Fibroblast of skin of abdomen (primary cell): Measurements from ENCODE around the gene C4A.
"Not testable (repeated sequence)": the region's sequence is repeated elsewhere in the genome, so short reads cannot be mapped to it uniquely, and the experiment has no call there.

Experiments used
- DNase-seq: peaks from one replicate; pipeline ENCODE4 v3.0.0-alpha.2; 2013

C4A gene

GRCh38 chr6:32037136-32037535 is 55.3 kb downstream of the C4A start:
- not testable (repeated sequence) for DNase-seq

- DNase-seq: not testable (repeated sequence)
These were observed 56.0 kb downstream of the C4A start, which contains the start of gene CYP21A2 for GRCh38 chr6:32037598-32038524. Gene CYP21A2, plus strand, starts transcription at chr6:32038415. Its CDS starts 8 bp downstream, at chr6:32038423.

- DNase-seq: not testable (repeated sequence)
These were observed 57.0 kb downstream of the C4A start for GRCh38 chr6:32038878-32039277.

GRCh38 chr6:32039321-32040274 is 57.7 kb downstream of the C4A start:
- not testable (repeated sequence) for DNase-seq

GRCh38 chr6:32040299-32041049 is 58.6 kb downstream of the C4A start:
- DNase-seq: not testable (repeated sequence)

- DNase-seq: not testable (repeated sequence)
These were observed 59.1 kb downstream of the C4A start for GRCh38 chr6:32041050-32041321.

GRCh38 chr6:32041385-32041784 is 59.5 kb downstream of the C4A start:
- not testable (repeated sequence) for DNase-seq

GRCh38 chr6:32042276-32042675 is 60.4 kb downstream of the C4A start:
- not testable (repeated sequence) for DNase-seq

GRCh38 chr6:32043589-32044380 is 61.9 kb downstream of the C4A start:
- DNase-seq: not testable (repeated sequence)

GRCh38 chr6:32044916-32045315 is 63.1 kb downstream of the C4A start:
- not testable (repeated sequence) for DNase-seq

- DNase-seq: no peak
These were observed 64.1 kb downstream of the C4A start for GRCh38 chr6:32045811-32046449.

- DNase-seq: peak; percentile 15
These were observed 64.7 kb downstream of the C4A start for GRCh38 chr6:32046450-32047083.

GRCh38 chr6:32047084-32047478 is 65.2 kb downstream of the C4A start:
- peak; percentile 7 for DNase-seq

GRCh38 chr6:32047539-32047854 is 65.6 kb downstream of the C4A start:
- DNase-seq: no peak

- peak; percentile 46 for DNase-seq
These were observed 66.3 kb downstream of the C4A start for GRCh38 chr6:32047855-32048766.

GRCh38 chr6:32049149-32049548 is 67.3 kb downstream of the C4A start:
- DNase-seq: not testable (repeated sequence)

- DNase-seq: not testable (repeated sequence)
These were observed 67.9 kb downstream of the C4A start for GRCh38 chr6:32049736-32050135.

GRCh38 chr6:32050562-32050961 is 68.7 kb downstream of the C4A start:
- no peak for DNase-seq
